ENCODE data around the gene CD1E.

DNA sequence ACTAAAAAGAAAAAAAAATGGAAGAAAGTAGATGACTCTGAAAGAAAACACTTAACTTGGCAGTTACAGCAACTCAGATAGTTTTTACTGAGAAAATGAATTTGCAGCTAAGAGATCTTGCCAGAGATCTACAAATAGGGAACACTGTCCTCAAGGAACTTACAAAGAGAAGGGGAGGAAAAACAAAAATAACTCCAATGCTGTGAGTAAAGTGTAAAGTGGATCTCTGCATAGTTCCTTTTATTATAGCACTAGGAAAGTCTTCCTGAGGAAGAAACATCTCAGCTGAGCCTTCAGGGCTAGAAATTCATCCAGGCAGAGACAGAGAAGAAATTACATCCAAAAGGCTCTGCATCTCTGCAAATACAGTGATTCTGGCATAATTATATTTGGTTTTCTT, 26.2 kb upstream of the CD1E start:
- TF ChIP-seq, protein P1, sequence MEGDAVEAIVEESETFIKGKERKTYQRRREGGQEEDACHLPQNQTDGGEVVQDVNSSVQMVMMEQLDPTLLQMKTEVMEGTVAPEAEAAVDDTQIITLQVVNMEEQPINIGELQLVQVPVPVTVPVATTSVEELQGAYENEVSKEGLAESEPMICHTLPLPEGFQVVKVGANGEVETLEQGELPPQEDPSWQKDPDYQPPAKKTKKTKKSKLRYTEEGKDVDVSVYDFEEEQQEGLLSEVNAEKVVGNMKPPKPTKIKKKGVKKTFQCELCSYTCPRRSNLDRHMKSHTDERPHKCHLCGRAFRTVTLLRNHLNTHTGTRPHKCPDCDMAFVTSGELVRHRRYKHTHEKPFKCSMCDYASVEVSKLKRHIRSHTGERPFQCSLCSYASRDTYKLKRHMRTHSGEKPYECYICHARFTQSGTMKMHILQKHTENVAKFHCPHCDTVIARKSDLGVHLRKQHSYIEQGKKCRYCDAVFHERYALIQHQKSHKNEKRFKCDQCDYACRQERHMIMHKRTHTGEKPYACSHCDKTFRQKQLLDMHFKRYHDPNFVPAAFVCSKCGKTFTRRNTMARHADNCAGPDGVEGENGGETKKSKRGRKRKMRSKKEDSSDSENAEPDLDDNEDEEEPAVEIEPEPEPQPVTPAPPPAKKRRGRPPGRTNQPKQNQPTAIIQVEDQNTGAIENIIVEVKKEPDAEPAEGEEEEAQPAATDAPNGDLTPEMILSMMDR (IDR thresholded peaks at IDR 0.05) = no peak
- TF ChIP-seq, protein P2, sequence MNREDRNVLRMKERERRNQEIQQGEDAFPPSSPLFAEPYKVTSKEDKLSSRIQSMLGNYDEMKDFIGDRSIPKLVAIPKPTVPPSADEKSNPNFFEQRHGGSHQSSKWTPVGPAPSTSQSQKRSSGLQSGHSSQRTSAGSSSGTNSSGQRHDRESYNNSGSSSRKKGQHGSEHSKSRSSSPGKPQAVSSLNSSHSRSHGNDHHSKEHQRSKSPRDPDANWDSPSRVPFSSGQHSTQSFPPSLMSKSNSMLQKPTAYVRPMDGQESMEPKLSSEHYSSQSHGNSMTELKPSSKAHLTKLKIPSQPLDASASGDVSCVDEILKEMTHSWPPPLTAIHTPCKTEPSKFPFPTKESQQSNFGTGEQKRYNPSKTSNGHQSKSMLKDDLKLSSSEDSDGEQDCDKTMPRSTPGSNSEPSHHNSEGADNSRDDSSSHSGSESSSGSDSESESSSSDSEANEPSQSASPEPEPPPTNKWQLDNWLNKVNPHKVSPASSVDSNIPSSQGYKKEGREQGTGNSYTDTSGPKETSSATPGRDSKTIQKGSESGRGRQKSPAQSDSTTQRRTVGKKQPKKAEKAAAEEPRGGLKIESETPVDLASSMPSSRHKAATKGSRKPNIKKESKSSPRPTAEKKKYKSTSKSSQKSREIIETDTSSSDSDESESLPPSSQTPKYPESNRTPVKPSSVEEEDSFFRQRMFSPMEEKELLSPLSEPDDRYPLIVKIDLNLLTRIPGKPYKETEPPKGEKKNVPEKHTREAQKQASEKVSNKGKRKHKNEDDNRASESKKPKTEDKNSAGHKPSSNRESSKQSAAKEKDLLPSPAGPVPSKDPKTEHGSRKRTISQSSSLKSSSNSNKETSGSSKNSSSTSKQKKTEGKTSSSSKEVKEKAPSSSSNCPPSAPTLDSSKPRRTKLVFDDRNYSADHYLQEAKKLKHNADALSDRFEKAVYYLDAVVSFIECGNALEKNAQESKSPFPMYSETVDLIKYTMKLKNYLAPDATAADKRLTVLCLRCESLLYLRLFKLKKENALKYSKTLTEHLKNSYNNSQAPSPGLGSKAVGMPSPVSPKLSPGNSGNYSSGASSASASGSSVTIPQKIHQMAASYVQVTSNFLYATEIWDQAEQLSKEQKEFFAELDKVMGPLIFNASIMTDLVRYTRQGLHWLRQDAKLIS (CRISPR knock-in tag; IDR thresholded peaks at IDR 0.05; ENCODE audit: borderline replicate concordance) = no peak
- TF ChIP-seq GABPB1 (CRISPR knock-in tag; IDR thresholded peaks at IDR 0.05) = no peak
